ENCODE data around the gene CHIC2. TPM values are rescaled to one million over a fixed set of nuclear protein-coding genes. Genes with fewer than 3 reads are reported as not detected.
A peak's percentile ranks its signal among the peaks of the same experiment; 100 is the strongest.

The CHIC2 gene
- total RNA-seq, 5 donors from 2014 or later (not counting 1 experiment from before 2014, with no cell fraction given): 38.8 to 59.3 (median 40.5) TPM

DNA sequence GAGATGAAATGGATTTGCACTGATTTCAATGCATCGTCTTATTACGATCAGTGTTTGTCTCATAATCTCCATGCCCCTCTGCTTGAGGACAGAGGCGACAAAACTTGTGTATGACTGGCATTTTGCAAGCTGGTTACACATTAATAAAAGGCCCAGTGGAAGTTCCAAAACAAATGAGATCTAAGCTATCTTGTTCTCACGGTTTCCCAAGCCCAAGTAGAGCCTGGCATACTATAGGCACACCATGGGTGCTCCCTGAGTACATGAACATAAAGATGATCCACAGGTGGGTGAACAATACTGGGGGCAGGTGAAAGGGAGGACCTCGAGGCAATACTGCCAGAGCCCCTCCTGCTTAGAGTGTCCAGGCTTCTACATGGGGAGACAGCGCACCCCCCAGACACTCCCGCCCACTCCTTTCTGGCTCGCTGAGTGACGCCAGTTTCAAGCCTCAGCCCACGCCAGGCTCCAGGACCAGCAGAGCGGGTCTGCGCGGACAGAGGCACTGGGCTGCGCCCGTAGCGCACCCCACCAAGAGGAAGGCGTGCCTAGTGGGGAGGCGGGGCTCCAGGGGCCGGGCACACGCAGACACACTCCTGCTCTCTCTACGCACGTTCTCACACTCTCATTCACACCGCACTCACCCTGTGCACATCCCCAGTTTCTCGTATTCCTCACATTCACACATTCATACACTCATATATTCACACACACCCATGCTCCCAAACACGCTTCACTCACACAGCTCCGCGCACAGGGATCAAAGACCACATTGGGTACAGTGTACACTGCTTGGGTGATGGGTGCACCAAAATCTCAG lies 26.6 kb upstream of the CHIC2 start:
- Histone ChIP-seq H3K4me3 (ENCODE audit: control insufficient read depth in 1 of 2, extremely low read depth in 1 of 2, low read length in 1 of 2) (peak overlapping the region; percentile 56 to 83), H3K36me3 (ENCODE audit: control insufficient read depth in 2 of 2, extremely low read depth in 1 of 2, insufficient read depth in 1 of 2, low read length in 1 of 2) (no peaks in the 10 kb centered on the region), H3K27ac (ENCODE audit: low read length) (no peak overlapping the region), H3K27me3 (replicated peaks in 1 of 2; ENCODE audit: control insufficient read depth in 2 of 2, extremely low read depth in 1 of 2, insufficient read depth in 2 of 2, low read length in 1 of 2) (peaks cover 22 to 43% of the 10 kb centered on the region in 2 experiments), H3K4me1 (ENCODE audit: control insufficient read depth in 1 of 2, extremely low read depth in 1 of 2, insufficient read depth in 2 of 2, low read length in 2 of 2) (peaks cover 13 to 30% of the 10 kb centered on the region in 2 experiments), H3K9me3 (no peaks in the 10 kb centered on the region)
- no peaks in the 10 kb centered on the region for H3K36me3 Mint-ChIP-seq
- CTCF ChIA-PET: no interaction called here
- POLR2A ChIA-PET: no interaction called here
- WGBS (ENCODE audit: insufficient coverage): 20% methylated on average over 21 of the region's 27 CpGs
- peak overlapping the region; percentile 83 to 88 (median 86) for H3K4me3 Mint-ChIP-seq
- peaks cover 42 to 45% of the 10 kb centered on the region in 2 donors for H3K27me3 Mint-ChIP-seq
- ATAC-seq (replicated peaks in 1 of 4) (peak; percentile 46 to 61 (median 52)), DNase-seq (peak in 4 of 35 experiments; percentile 11 to 50 (median 36))
- peaks cover 23 to 40% (median 29%) of the 10 kb centered on the region in 3 donors for H3K4me1 Mint-ChIP-seq
- no peak overlapping the region for H3K27ac Mint-ChIP-seq
- no peaks in the 10 kb centered on the region for H3K9me3 Mint-ChIP-seq

DNA sequence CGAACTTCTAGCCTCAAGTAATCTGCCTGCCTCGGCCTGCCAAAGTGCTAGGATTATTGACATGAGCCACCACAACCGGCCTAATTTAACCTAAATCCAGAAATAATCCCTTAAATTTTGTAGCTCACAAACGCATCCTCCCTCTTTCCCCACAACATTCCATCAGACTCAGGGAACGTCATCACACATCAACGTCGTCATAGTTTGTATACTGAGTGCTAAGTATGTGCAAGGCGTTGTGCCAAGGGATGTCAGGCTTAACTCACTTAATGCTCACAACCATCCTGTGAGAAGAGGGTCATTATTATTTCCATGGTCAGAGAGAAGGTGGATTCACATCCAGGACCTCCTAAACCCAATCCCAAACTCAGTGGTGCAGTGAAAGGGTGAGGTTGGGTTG lies 26.0 kb upstream of the CHIC2 start:
- Histone ChIP-seq H3K9me3 (no peaks in the 10 kb centered on the region), H3K36me3 (ENCODE audit: control insufficient read depth in 2 of 2, extremely low read depth in 1 of 2, insufficient read depth in 1 of 2, low read length in 1 of 2) (no peaks in the 10 kb centered on the region), H3K4me3 (ENCODE audit: control insufficient read depth in 1 of 2, extremely low read depth in 1 of 2, low read length in 1 of 2) (no peak overlapping the region), H3K27me3 (replicated peaks in 1 of 2; ENCODE audit: control insufficient read depth in 2 of 2, extremely low read depth in 1 of 2, insufficient read depth in 2 of 2, low read length in 1 of 2) (peaks cover 21 to 39% of the 10 kb centered on the region in 2 experiments), H3K4me1 (ENCODE audit: control insufficient read depth in 1 of 2, extremely low read depth in 1 of 2, insufficient read depth in 2 of 2, low read length in 2 of 2) (peaks cover 13 to 30% of the 10 kb centered on the region in 2 experiments), H3K27ac (ENCODE audit: low read length) (no peak overlapping the region)
- Mint-ChIP-seq H3K36me3 (no peaks in the 10 kb centered on the region), H3K4me1 (peaks cover 23 to 38% (median 28%) of the 10 kb centered on the region in 3 donors), H3K27ac (no peak overlapping the region), H3K9me3 (no peaks in the 10 kb centered on the region), H3K27me3 (peaks cover 36 to 40% of the 10 kb centered on the region in 2 donors), H3K4me3 (peak overlapping the region in 1 of 3 donors; percentile 86)
- DNase-seq (no peak), ATAC-seq (replicated peaks in 1 of 4) (no peak)
- ChIA-PET CTCF (no interaction called here), POLR2A (no interaction called here)
- WGBS (ENCODE audit: insufficient coverage): 62% methylated on average over 2 of the region's 8 CpGs

DNA sequence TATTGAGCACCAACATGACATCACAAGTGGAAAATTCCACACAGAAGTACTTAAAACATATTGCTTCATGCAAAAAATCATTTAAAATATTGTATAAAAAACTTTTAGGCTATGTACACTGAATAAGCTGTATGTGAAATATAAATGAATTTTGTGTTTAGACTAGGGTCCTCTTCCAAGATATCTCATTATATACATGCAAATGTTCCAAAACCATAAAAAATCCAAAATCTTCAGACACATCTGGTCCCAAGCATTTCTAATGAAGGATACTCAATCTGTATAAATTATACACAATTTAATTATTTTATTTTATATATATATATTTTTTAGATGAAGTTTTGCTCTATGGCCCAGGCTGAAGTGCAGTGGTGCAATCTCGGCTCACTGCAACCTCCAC lies 25.5 kb upstream of the CHIC2 start:
- ChIA-PET POLR2A (no interaction called here), CTCF (no interaction called here)
- Histone ChIP-seq H3K4me1 (ENCODE audit: control insufficient read depth in 1 of 2, extremely low read depth in 1 of 2, insufficient read depth in 2 of 2, low read length in 2 of 2) (peaks cover 13 to 30% of the 10 kb centered on the region in 2 experiments), H3K27ac (ENCODE audit: low read length) (no peak overlapping the region), H3K36me3 (ENCODE audit: control insufficient read depth in 2 of 2, extremely low read depth in 1 of 2, insufficient read depth in 1 of 2, low read length in 1 of 2) (no peaks in the 10 kb centered on the region), H3K27me3 (replicated peaks in 1 of 2; ENCODE audit: control insufficient read depth in 2 of 2, extremely low read depth in 1 of 2, insufficient read depth in 2 of 2, low read length in 1 of 2) (peaks cover 18 to 34% of the 10 kb centered on the region in 2 experiments), H3K9me3 (no peaks in the 10 kb centered on the region), H3K4me3 (ENCODE audit: control insufficient read depth in 1 of 2, extremely low read depth in 1 of 2, low read length in 1 of 2) (no peak overlapping the region)
- H3K27me3 Mint-ChIP-seq: peaks cover 31 to 34% of the 10 kb centered on the region in 2 donors
- H3K9me3 Mint-ChIP-seq: no peaks in the 10 kb centered on the region
- H3K4me1 Mint-ChIP-seq: peaks cover 23 to 36% (median 28%) of the 10 kb centered on the region in 3 donors
- no peak overlapping the region for H3K4me3 Mint-ChIP-seq
- ATAC-seq (replicated peaks in 1 of 4) (no peak), DNase-seq (no peak)
- no CpG with 5 or more reads among the region's 1 CpG for WGBS (ENCODE audit: insufficient coverage)
- no peaks in the 10 kb centered on the region for H3K36me3 Mint-ChIP-seq
- no peak overlapping the region for H3K27ac Mint-ChIP-seq

DNA sequence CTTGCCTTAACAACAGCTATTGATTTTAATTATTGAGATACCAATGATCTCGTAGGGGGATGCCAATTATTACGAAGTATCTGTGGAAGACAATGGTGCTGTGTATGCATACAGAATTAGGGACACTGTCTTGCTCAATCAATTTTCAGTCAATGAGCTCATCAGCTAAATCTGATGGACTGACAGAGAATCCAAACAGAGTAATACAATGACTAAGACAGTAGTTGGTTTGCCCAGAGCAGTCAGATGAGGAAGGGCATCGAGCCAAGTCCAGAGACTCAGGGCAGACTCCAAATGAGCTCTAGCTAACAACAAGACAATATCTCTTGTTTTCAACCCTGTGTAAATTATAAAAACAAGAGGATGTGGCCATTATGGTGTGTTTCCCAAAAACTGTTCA lies 20.9 kb upstream of the CHIC2 start:
- CTCF ChIA-PET: no interaction called here
- no peak for DNase-seq

DNA sequence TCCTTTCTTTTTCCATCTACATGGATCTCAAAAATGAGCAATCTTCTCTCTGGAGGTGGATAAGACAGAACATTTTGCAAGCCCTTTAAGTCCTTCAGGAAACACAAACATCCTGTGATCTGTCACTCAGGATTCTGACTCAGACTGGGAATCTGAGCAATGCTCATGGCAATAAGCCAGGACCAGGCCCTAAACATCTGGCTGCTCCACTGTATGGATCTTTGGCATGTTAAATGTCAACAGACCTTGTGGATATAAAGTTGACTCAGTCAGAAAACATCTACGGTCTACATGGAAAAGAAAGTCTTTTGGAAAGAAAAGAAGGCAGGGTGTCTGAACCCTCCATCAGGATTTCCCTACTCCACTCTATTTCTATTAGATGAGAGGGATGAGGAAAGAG lies 17.8 kb upstream of the CHIC2 start:
- H3K4me3 ChIP-seq (ENCODE audit: control insufficient read depth in 1 of 2, extremely low read depth in 1 of 2, low read length in 1 of 2): no peak overlapping the region
- H3K27ac ChIP-seq (ENCODE audit: low read length): no peak overlapping the region
- H3K9me3 Mint-ChIP-seq: no peaks in the 10 kb centered on the region
- H3K4me3 Mint-ChIP-seq: no peak overlapping the region
- no peaks in the 10 kb centered on the region for H3K4me1 ChIP-seq (ENCODE audit: control insufficient read depth in 1 of 2, extremely low read depth in 1 of 2, insufficient read depth in 2 of 2, low read length in 2 of 2)
- H3K9me3 ChIP-seq: no peaks in the 10 kb centered on the region
- no CpG with 5 or more reads among the region's 1 CpG for WGBS (ENCODE audit: insufficient coverage)
- no peaks in the 10 kb centered on the region for H3K4me1 Mint-ChIP-seq
- POLR2A ChIA-PET: no interaction called here
- H3K27ac Mint-ChIP-seq: no peak overlapping the region
- no peaks in the 10 kb centered on the region for H3K36me3 Mint-ChIP-seq
- H3K36me3 ChIP-seq (ENCODE audit: control insufficient read depth in 2 of 2, extremely low read depth in 1 of 2, insufficient read depth in 1 of 2, low read length in 1 of 2): no peaks in the 10 kb centered on the region
- no peak for ATAC-seq (replicated peaks in 1 of 4)
- peaks cover 5 to 6% of the 10 kb centered on the region in 2 experiments for H3K27me3 ChIP-seq (replicated peaks in 1 of 2; ENCODE audit: control insufficient read depth in 2 of 2, extremely low read depth in 1 of 2, insufficient read depth in 2 of 2, low read length in 1 of 2)
- CTCF ChIA-PET: no interaction called here
- DNase-seq: no peak
- H3K27me3 Mint-ChIP-seq: peaks cover 13% of the 10 kb centered on the region in 2 donors

More for the DNA sequence above, 20.9 kb upstream of the CHIC2 start:
- H3K4me3 Mint-ChIP-seq: no peak overlapping the region
- no peak overlapping the region for H3K27ac Mint-ChIP-seq
- no peaks in the 10 kb centered on the region for H3K4me1 ChIP-seq (ENCODE audit: control insufficient read depth in 1 of 2, extremely low read depth in 1 of 2, insufficient read depth in 2 of 2, low read length in 2 of 2)
- no peaks in the 10 kb centered on the region for H3K9me3 ChIP-seq
- H3K4me1 Mint-ChIP-seq: no peaks in the 10 kb centered on the region
- no CpG with 5 or more reads among the region's 3 CpGs for WGBS (ENCODE audit: insufficient coverage)
- POLR2A ChIA-PET: interaction anchor here in 1 of 2 donors (0.6 kb wide), 2 partner anchors 26 to 85 kb away, joined by 3 to 4 read pairs; no protein-coding TSS in a partner anchor
- H3K27me3 Mint-ChIP-seq: peaks cover 3 to 10% of the 10 kb centered on the region in 2 donors
- H3K36me3 Mint-ChIP-seq: no peaks in the 10 kb centered on the region
- H3K27me3 ChIP-seq (replicated peaks in 1 of 2; ENCODE audit: control insufficient read depth in 2 of 2, extremely low read depth in 1 of 2, insufficient read depth in 2 of 2, low read length in 1 of 2): peaks cover 6 to 7% of the 10 kb centered on the region in 2 experiments
- ATAC-seq (replicated peaks in 1 of 4): no peak
- no peak overlapping the region for H3K27ac ChIP-seq (ENCODE audit: low read length)
- no peak overlapping the region for H3K4me3 ChIP-seq (ENCODE audit: control insufficient read depth in 1 of 2, extremely low read depth in 1 of 2, low read length in 1 of 2)
- H3K36me3 ChIP-seq (ENCODE audit: control insufficient read depth in 2 of 2, extremely low read depth in 1 of 2, insufficient read depth in 1 of 2, low read length in 1 of 2): no peaks in the 10 kb centered on the region
- H3K9me3 Mint-ChIP-seq: no peaks in the 10 kb centered on the region

DNA sequence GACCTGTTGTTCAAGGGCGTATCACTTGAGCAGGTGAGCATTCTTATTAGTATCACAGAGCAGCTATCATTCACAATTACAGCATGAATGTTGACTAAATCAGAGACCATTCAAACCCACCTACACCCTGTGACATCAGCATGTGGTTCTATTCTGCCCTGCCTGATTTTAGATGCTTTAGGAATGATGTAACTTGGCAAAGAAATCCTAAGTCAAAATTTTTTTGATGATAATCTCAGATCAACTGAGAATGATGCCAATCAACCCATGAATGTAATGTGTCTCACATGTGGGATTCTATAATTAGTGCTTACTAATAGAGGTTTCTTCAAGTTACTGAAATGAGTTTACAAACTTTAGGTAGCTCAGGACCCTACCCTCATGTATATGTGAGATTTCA lies 13.4 kb upstream of the CHIC2 start:
- no peak for ATAC-seq (replicated peaks in 1 of 4)
- Mint-ChIP-seq H3K4me1 (no peaks in the 10 kb centered on the region), H3K36me3 (no peaks in the 10 kb centered on the region), H3K9me3 (no peaks in the 10 kb centered on the region), H3K27me3 (peaks cover 8 to 10% of the 10 kb centered on the region in 2 donors), H3K27ac (no peak overlapping the region), H3K4me3 (no peak overlapping the region)
- Histone ChIP-seq H3K9me3 (no peaks in the 10 kb centered on the region), H3K4me3 (ENCODE audit: control insufficient read depth in 1 of 2, extremely low read depth in 1 of 2, low read length in 1 of 2) (no peak overlapping the region), H3K36me3 (ENCODE audit: control insufficient read depth in 2 of 2, extremely low read depth in 1 of 2, insufficient read depth in 1 of 2, low read length in 1 of 2) (no peaks in the 10 kb centered on the region), H3K4me1 (ENCODE audit: control insufficient read depth in 1 of 2, extremely low read depth in 1 of 2, insufficient read depth in 2 of 2, low read length in 2 of 2) (no peaks in the 10 kb centered on the region), H3K27ac (ENCODE audit: low read length) (no peak overlapping the region), H3K27me3 (replicated peaks in 1 of 2; ENCODE audit: control insufficient read depth in 2 of 2, extremely low read depth in 1 of 2, insufficient read depth in 2 of 2, low read length in 1 of 2) (peaks cover 0 to 11% of the 10 kb centered on the region in 2 experiments)
- ChIA-PET POLR2A (no interaction called here), CTCF (no interaction called here)
- 100% methylated on average over 1 of the region's 1 CpG for WGBS (ENCODE audit: insufficient coverage)
- no peak for DNase-seq

Data from T-cell (primary cell).